Measurements from ENCODE around the gene DYNLRB1.

The DYNLRB1 gene

DNA sequence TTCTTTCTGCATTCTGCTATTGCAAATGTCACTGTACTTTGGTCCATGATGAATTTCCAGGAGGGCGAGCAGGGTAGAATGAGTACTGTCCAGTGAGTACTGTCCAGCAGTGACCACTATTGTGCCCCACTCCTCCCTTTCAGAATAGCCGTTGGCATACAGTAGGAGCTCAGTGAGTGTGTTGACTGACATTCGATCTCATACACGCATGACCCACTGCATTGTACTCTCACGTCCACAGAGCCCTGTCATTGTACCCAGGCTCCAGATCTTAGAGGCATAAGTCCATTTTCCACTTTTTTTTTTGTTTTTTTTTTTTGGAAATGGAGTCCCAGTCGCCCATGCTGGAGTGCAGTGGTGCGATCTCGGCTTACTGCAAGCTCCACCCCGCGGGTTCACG, 8.2 kb downstream of the DYNLRB1 start:
- H3K36me3 ChIP-seq (ENCODE audit: control insufficient read depth, insufficient read depth, low read length) = peaks cover 18% of the 10 kb centered on the region

GRCh38 chr20:34525342-34525708, 9.1 kb downstream of the DYNLRB1 start:
- TF ChIP-seq CTCF (IDR thresholded peaks at IDR 0.05; ENCODE audit: insufficient read depth, low read length, poor library complexity, severe bottlenecking) = no peak

More for the DNA sequence above, 8.2 kb downstream of the DYNLRB1 start:
- no peak for TF ChIP-seq CTCF (IDR thresholded peaks at IDR 0.05; ENCODE audit: insufficient read depth, low read length, poor library complexity, severe bottlenecking)
- no peak for DNase-seq (ENCODE audit: extremely low read depth, insufficient read length)
- Histone ChIP-seq H3K27me3 (replicated peaks; ENCODE audit: control insufficient read depth, insufficient read depth, low read length) (no peaks in the 10 kb centered on the region), H3K4me3 (replicated peaks; ENCODE audit: low read depth, low read length) (no peak overlapping the region)

GRCh38 chr20:34525709-34526416, 9.6 kb downstream of the DYNLRB1 start:
- Histone ChIP-seq H3K4me3 (replicated peaks; ENCODE audit: low read depth, low read length) (no peak overlapping the region), H3K36me3 (ENCODE audit: control insufficient read depth, insufficient read depth, low read length) (peaks cover 25% of the 10 kb centered on the region), H3K27me3 (replicated peaks; ENCODE audit: control insufficient read depth, insufficient read depth, low read length) (no peaks in the 10 kb centered on the region)
- no peak for TF ChIP-seq CTCF (IDR thresholded peaks at IDR 0.05; ENCODE audit: insufficient read depth, low read length, poor library complexity, severe bottlenecking)
- DNase-seq (ENCODE audit: extremely low read depth, insufficient read length) = no peak

More at GRCh38 chr20:34525342-34525708, 9.1 kb downstream of the DYNLRB1 start:
- Histone ChIP-seq H3K27me3 (replicated peaks; ENCODE audit: control insufficient read depth, insufficient read depth, low read length) (no peaks in the 10 kb centered on the region), H3K4me3 (replicated peaks; ENCODE audit: low read depth, low read length) (no peak overlapping the region), H3K36me3 (ENCODE audit: control insufficient read depth, insufficient read depth, low read length) (peaks cover 25% of the 10 kb centered on the region)
- no peak for DNase-seq (ENCODE audit: extremely low read depth, insufficient read length)

DNA sequence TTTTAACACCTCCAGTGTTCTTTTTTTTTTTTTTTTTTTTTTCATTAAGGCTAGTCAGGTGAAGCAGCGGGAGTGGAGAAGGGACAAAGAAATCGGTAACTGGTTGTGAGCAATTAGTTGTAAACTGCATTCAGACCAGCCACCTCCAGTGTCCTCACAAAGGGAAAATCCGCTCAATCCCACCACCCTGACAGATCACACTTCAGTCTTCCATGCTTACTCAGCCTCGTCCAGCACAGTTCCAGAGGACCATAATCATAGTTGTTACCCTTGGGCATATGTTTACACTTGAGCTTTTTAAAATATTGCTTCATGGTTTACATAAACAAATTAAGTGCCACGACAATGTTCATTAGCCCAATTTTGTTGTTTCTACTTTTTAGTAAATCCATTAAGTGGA, 10.2 kb downstream of the DYNLRB1 start:
- H3K27me3 ChIP-seq (replicated peaks; ENCODE audit: control insufficient read depth, insufficient read depth, low read length) = no peaks in the 10 kb centered on the region
- H3K36me3 ChIP-seq (ENCODE audit: control insufficient read depth, insufficient read depth, low read length) = peaks cover 25% of the 10 kb centered on the region
- no peak overlapping the region for H3K4me3 ChIP-seq (replicated peaks; ENCODE audit: low read depth, low read length)
- DNase-seq (ENCODE audit: extremely low read depth, insufficient read length) = no peak
- TF ChIP-seq CTCF (IDR thresholded peaks at IDR 0.05; ENCODE audit: insufficient read depth, low read length, poor library complexity, severe bottlenecking) = no peak

GRCh38 chr20:34527016-34527415, 10.8 kb downstream of the DYNLRB1 start:
- H3K36me3 ChIP-seq (ENCODE audit: control insufficient read depth, insufficient read depth, low read length) = peaks cover 28% of the 10 kb centered on the region
- DNase-seq (ENCODE audit: extremely low read depth, insufficient read length) = no peak
- H3K27me3 ChIP-seq (replicated peaks; ENCODE audit: control insufficient read depth, insufficient read depth, low read length) = no peaks in the 10 kb centered on the region
- H3K4me3 ChIP-seq (replicated peaks; ENCODE audit: low read depth, low read length) = no peak overlapping the region
- no peak for TF ChIP-seq CTCF (IDR thresholded peaks at IDR 0.05; ENCODE audit: insufficient read depth, low read length, poor library complexity, severe bottlenecking)

- Histone ChIP-seq H3K36me3 (ENCODE audit: control insufficient read depth, insufficient read depth, low read length) (peaks cover 39% of the 10 kb centered on the region), H3K4me3 (replicated peaks; ENCODE audit: low read depth, low read length) (no peak overlapping the region), H3K27me3 (replicated peaks; ENCODE audit: control insufficient read depth, insufficient read depth, low read length) (no peaks in the 10 kb centered on the region)
- no peak for DNase-seq (ENCODE audit: extremely low read depth, insufficient read length)
- no peak for TF ChIP-seq CTCF (IDR thresholded peaks at IDR 0.05; ENCODE audit: insufficient read depth, low read length, poor library complexity, severe bottlenecking)
Observed at GRCh38 chr20:34528921-34529297, 12.7 kb downstream of the DYNLRB1 start.
